Aorta (tissue), 5 donors: Measurements from ENCODE around the gene NUAK1. TPM values are rescaled to one million over a fixed set of nuclear protein-coding genes. Genes with fewer than 3 reads are reported as not detected.

Source experiments
- ATAC-seq: fragments of 200-7000 bp; cut with Tn5 transposase; one replicate; pipeline ENCODE4 v1.9.1; 2022; ENCODE audit warnings: moderate library complexity; ENCODE audit not compliant: low FRiP score
- DNase-seq, 2 donors: peaks; one replicate each; pipeline ENCODE4 v3.0.0-alpha.2; 2020
- H3K27ac ChIP-seq, 2 donors: one replicate each; pipeline ENCODE4 v1.5.1; 2013; ENCODE audit warnings: low read length in 2 of 2, mild to moderate bottlenecking in 2 of 2, moderate library complexity in 2 of 2, control low read depth in 1 of 2, inconsistent platforms in 1 of 2, low read depth in 1 of 2
- H3K27me3 ChIP-seq, 2 donors: one replicate each; pipeline ENCODE4 v1.6.1; 2013; ENCODE audit warnings: control low read depth in 1 of 2, low read length in 1 of 2, mild to moderate bottlenecking in 1 of 2, moderate library complexity in 1 of 2; ENCODE audit not compliant: insufficient read depth in 2 of 2, control insufficient read depth in 1 of 2
- H3K36me3 ChIP-seq, 2 donors: one replicate each; pipeline ENCODE4 v1.6.1; 2013; ENCODE audit warnings: control low read depth in 1 of 2, low read length in 1 of 2, mild to moderate bottlenecking in 1 of 2; ENCODE audit not compliant: insufficient read depth in 2 of 2, control insufficient read depth in 1 of 2
- H3K4me1 ChIP-seq, 2 donors: one replicate each; pipeline ENCODE4 v1.6.1; 2013; ENCODE audit warnings: low read length in 2 of 2, control low read depth in 1 of 2, mild to moderate bottlenecking in 1 of 2, moderate library complexity in 1 of 2; ENCODE audit not compliant: insufficient read depth in 2 of 2, control insufficient read depth in 1 of 2
- H3K4me3 ChIP-seq, 2 donors: one replicate each; pipeline ENCODE4 v1.5.1; 2013; ENCODE audit warnings: low read length in 2 of 2, control low read depth in 1 of 2, mild to moderate bottlenecking in 1 of 2
- H3K9me3 ChIP-seq: one replicate; pipeline ENCODE4 v1.6.1; 2013; ENCODE audit warnings: mild to moderate bottlenecking, low read length; ENCODE audit not compliant: control insufficient read depth
- WGBS, 2 donors: extraction: QIAGEN DNeasy Blood & Tissue Kit; methylation state at CpG; one replicate each; pipeline ENCODE4 v1.1.7; 2013; 5-methylcytosine and 5-hydroxymethylcytosine counted together
- intact Hi-C, 2 donors: fragments of 100-400 bp; cut with DNase I; formaldehyde crosslinking; loops; one replicate each; pipeline versions ENCODE4 v1.14.2 to v1.15.0; 2022
- polyA plus RNA-seq, 2 donors: library from polyadenylated mRNA; stranded (reverse); fragments of 200-250 nt; gene quantifications; one replicate each; pipeline ENCODE4 v1.2.3, GENCODE V29; 2013
- total RNA-seq, 2 donors: library from RNA; stranded (reverse); fragmentation: NEBNext Ultra II Directional; extraction: Animal tissue kit (Norgen Biotek cat#: 25700); gene quantifications; one replicate each; pipeline ENCODE4 v1.2.1, GENCODE V29; 2021
- donor health status: healthy with polysubstance abuse.
- donor health status: Bipolar disorder and iron deficiency.
- donor health status: DM: no; HTN: no; CAD: no.
- donor health status: DM: no; HTN: no; CAD: no.
- donor health status: DM: yes; HTN: yes; CAD: no.

Gene NUAK1
- total and polyA plus RNA-seq, 4 donors: 5.3 to 37.7 (median 18.5) TPM

DNA sequence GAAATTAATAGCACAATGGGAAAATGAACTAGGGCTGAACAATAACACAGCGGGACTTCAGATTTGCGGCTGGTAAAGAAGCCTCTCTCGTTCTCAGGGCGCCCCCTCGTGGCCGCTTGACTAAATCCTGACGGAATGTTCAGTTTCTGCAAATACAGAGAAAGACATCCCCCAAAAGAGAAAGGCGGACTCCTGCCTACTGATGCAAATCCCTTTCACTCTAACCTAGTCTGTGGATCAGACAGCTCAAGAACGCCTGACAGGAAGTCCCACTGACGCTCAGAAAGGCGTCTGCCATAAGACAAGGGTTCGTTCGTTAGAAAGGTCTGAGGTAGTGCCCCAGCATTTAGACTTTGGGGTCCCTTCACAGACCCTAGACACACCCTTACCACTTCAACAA, 2.5 kb downstream of the NUAK1 start:
- Histone ChIP-seq H3K4me1 (peaks cover 2 to 8% of the 10 kb centered on the region in 2 donors), H3K9me3 (no peaks in the 10 kb centered on the region), H3K27me3 (no peaks in the 10 kb centered on the region), H3K27ac (peak overlapping the region; percentile 81 to 89), H3K4me3 (peak overlapping the region; percentile 37 to 80), H3K36me3 (no peaks in the 10 kb centered on the region)
- intact Hi-C loops: loop anchor here (1.0 to 10.0 kb wide), 9 partner anchors 44 to 716 kb away; no protein-coding TSS in a partner anchor
- ATAC-seq (peak; percentile 59), DNase-seq (peak; percentile 90 to 97)
- 0 to 1% methylated on average over 13 of the region's 13 CpGs for WGBS, 2 donors

- ATAC-seq: no peak
- 6 to 7% methylated on average over 4 of the region's 4 CpGs for WGBS, 2 donors
- Histone ChIP-seq H3K4me1 (peaks cover 2 to 8% of the 10 kb centered on the region in 2 donors), H3K27me3 (no peaks in the 10 kb centered on the region), H3K27ac (peak overlapping the region; percentile 31 to 58), H3K4me3 (peak overlapping the region; percentile 20 to 37), H3K9me3 (no peaks in the 10 kb centered on the region), H3K36me3 (no peaks in the 10 kb centered on the region)
- intact Hi-C loops: loop anchor here (1.0 to 10.0 kb wide), 9 partner anchors 43 to 715 kb away; no protein-coding TSS in a partner anchor
- DNase-seq: no peak
Measured at GRCh38 chr12:106135781-106136180, 3.0 kb downstream of the NUAK1 start.

DNA sequence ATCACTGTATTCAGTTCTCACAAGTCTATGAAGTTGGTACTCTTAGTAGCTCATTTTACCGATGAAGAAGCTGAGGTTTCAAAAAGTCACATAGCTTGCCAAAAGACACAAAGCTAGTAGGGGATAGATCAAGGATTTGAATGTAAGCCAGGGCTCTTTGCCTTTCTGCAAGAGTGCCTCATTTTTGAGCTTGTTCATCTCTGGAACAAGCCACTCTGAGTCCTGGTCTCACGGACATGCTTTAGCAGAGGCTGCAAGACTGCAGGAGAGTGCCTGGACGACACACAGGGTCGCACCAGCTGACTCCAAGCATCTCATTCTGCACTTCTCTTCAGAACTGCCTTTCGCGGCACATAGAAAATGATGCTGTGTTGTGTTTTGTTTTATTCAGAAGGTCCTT, 3.7 kb downstream of the NUAK1 start:
- no peaks in the 10 kb centered on the region for H3K36me3 ChIP-seq
- 13 to 23% methylated on average over 6 of the region's 6 CpGs for WGBS, 2 donors
- ATAC-seq (no peak), DNase-seq (no peak)
- peak overlapping the region in 1 of 2 donors; percentile 69 for H3K27ac ChIP-seq
- intact Hi-C loops: loop anchor here (5.0 to 10.0 kb wide), 6 partner anchors 43 to 713 kb away; no protein-coding TSS in a partner anchor
- no peaks in the 10 kb centered on the region for H3K27me3 ChIP-seq
- peaks cover 2 to 8% of the 10 kb centered on the region in 2 donors for H3K4me1 ChIP-seq
- peak overlapping the region; percentile 18 to 29 for H3K4me3 ChIP-seq
- H3K9me3 ChIP-seq: no peaks in the 10 kb centered on the region

- Histone ChIP-seq H3K4me3 (no peak overlapping the region), H3K36me3 (no peaks in the 10 kb centered on the region), H3K4me1 (peaks cover 2 to 10% of the 10 kb centered on the region in 2 donors), H3K27ac (peak overlapping the region in 1 of 2 donors; percentile 16), H3K27me3 (no peaks in the 10 kb centered on the region), H3K9me3 (no peaks in the 10 kb centered on the region)
- DNase-seq (no peak), ATAC-seq (no peak)
- intact Hi-C loops: loop anchor here in 1 of 2 donors (10.0 kb wide), 1 partner anchor 390 kb away; no protein-coding TSS in a partner anchor
- 39 to 63% methylated on average over 3 of the region's 3 CpGs for WGBS, 2 donors
Measured at GRCh38 chr12:106134294-106134949, 4.3 kb downstream of the NUAK1 start.

GRCh38 chr12:106133136-106134087, 5.3 kb downstream of the NUAK1 start:
- Histone ChIP-seq H3K36me3 (no peaks in the 10 kb centered on the region), H3K4me1 (peaks cover 2 to 10% of the 10 kb centered on the region in 2 donors), H3K27me3 (no peaks in the 10 kb centered on the region), H3K9me3 (no peaks in the 10 kb centered on the region), H3K4me3 (no peak overlapping the region), H3K27ac (peak overlapping the region; percentile 18 to 55)
- WGBS, 2 donors: 80 to 84% methylated on average over 4 of the region's 4 CpGs
- intact Hi-C loops: loop anchor here in 1 of 2 donors (10.0 kb wide), 1 partner anchor 389 kb away; no protein-coding TSS in a partner anchor
- ATAC-seq (no peak), DNase-seq (no peak)

DNA sequence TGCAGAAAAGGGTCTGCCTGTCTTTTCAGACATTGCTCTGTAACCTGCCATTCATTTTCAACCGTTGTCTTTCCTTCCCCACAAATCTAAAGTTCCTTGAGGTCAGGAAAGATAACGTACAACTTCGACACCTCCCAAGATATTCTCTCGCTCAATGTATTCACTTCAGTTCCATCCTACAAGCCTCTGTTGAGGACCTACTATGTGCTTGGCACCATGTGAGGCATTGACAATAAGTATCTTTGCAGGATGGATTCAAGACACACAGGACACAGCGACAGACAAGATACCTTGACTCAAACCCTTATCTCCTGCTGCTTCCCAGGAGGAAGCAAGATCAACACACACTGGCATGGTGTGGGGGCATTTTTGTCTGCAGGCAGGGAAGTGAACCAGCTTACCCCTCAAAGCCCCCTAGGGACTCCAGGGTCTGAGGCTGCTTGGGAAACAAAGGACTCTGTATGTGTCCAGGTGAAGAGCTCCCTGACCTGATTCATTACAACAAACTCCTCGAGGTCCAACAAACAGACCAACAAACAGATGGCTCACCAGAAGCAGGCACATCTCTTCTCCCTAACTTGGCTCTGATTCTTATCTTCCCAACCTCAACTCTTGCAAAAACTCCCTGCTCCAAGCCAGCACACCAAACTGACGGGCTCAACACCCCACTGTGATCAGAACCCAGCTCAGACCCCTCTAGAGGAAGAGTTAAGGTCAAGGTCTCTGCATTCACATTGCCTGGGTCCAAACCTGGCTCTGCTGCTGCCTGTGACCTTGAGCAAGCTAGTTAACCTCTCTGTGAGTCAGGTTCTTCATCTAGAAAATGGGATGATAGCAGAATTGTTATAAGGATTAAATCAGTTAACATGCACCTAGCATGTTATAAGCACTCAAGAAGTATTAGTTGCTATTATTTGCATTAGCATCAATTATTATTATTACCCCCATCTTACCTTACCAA, 6.3 kb downstream of the NUAK1 start:
- H3K27me3 ChIP-seq: no peaks in the 10 kb centered on the region
- H3K27ac ChIP-seq: peak overlapping the region; percentile 18 to 58
- DNase-seq: no peak
- H3K4me3 ChIP-seq: no peak overlapping the region
- H3K36me3 ChIP-seq: no peaks in the 10 kb centered on the region
- intact Hi-C loops: loop anchor here in 1 of 2 donors (10.0 kb wide), 1 partner anchor 388 kb away; no protein-coding TSS in a partner anchor
- peaks cover 2 to 13% of the 10 kb centered on the region in 2 donors for H3K4me1 ChIP-seq
- no peak for ATAC-seq
- 77 to 80% methylated on average over 7 of the region's 7 CpGs for WGBS, 2 donors
- no peaks in the 10 kb centered on the region for H3K9me3 ChIP-seq

DNA sequence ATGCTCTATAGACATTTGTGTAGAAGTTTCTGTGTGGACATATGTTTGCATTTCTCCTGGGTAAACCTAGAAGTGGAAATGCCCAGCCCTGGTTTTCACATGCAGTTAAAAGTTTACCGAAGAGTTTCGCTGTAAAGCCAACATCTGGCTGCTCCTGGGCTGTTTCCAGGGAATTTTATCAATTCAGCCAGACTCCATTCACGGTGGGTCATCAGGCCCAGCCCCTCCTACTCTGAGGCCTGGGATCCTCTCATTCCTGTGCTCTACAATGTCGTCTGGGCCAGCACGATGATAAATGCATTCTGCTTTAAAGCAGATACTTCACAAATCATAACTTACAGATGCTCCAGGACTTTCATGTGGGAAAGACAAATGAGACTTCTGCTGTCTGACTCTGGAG, 7.1 kb downstream of the NUAK1 start:
- peak overlapping the region in 1 of 2 donors; percentile 58 for H3K27ac ChIP-seq
- 19 to 20% methylated on average over 5 of the region's 5 CpGs for WGBS, 2 donors
- no peak overlapping the region for H3K4me3 ChIP-seq
- DNase-seq: no peak
- H3K9me3 ChIP-seq: no peaks in the 10 kb centered on the region
- ATAC-seq: no peak
- H3K27me3 ChIP-seq: no peaks in the 10 kb centered on the region
- intact Hi-C loops: loop anchor here in 1 of 2 donors (10.0 kb wide), 1 partner anchor 387 kb away; no protein-coding TSS in a partner anchor
- H3K36me3 ChIP-seq: no peaks in the 10 kb centered on the region
- H3K4me1 ChIP-seq: peaks cover 2 to 13% of the 10 kb centered on the region in 2 donors
